Hepatocyte (in vitro differentiated cells): ENCODE results near the gene PODXL2.

Experiments
- CTCF ChIP-seq: fragments of 200-600 bp; sonication (generic); IDR thresholded peaks from 2 replicates; pipeline ENCODE4 v1.5.1; 2016; ENCODE audit warnings: antibody characterized with exemption, mild to moderate bottlenecking; ENCODE audit not compliant: poor library complexity
- EZH2 ChIP-seq: fragments of 200-600 bp; sonication (generic); IDR thresholded peaks from 2 replicates; pipeline ENCODE4 v1.6.1; 2016; ENCODE audit warnings: antibody characterized with exemption, mild to moderate bottlenecking, borderline replicate concordance
- EZH2phosphoT487 ChIP-seq: fragments of 200-600 bp; sonication (generic); IDR thresholded peaks from one replicate; pipeline ENCODE4 v1.6.1; 2018; ENCODE audit warnings: antibody characterized with exemption, mild to moderate bottlenecking, low read depth, moderate library complexity; ENCODE audit not compliant: unreplicated experiment, severe bottlenecking

DNA sequence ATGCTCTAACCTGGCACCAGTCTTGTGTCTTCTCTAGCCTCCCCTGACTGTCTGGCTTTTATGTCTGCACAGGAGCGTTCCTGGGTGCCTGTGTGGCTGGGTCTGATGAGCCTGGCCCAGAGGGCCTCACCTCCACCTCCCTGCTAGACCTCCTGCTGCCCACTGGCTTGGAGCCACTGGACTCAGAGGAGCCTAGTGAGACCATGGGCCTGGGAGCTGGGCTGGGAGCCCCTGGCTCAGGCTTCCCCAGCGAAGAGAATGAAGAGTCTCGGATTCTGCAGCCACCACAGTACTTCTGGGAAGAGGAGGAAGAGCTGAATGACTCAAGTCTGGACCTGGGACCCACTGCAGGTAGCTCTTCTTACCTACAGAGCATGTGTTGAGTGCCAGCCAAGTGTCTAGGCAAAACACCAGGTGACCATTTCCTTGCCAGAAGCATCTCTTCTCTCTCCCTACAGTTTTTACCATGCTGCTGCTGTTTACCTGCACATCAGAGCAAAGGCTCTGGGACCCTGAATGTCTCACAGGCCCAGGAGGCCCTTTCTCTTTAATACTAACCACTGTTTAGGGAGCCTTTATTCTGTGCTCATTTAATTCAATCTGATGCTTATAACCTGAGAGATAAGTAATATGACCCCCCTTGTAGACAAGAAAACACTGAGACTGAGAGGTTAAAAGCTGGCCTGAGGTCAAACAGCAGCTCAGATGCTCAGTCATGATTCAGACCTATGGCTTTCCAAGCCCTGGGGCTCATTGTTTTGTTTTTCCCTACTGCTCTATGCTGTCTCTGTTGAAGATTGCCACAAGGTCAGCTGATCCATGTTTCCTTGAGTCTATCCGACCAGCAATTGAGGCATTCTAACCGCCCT is 10.4 kb downstream of the PODXL2 start:
- TF ChIP-seq CTCF (no peak), EZH2phosphoT487 (no peak), EZH2 (no peak)
